PC-3 (cell line): ENCODE measurements around the gene MRPL28. TPM values are rescaled to one million over a fixed set of nuclear protein-coding genes. Genes with fewer than 3 reads are reported as not detected.
A peak's percentile ranks its signal among the peaks of the same experiment; 100 is the strongest.

Experiments used
- ATAC-seq: fragments of 200-7000 bp; cut with Tn5 transposase; 2 replicates; pipeline ENCODE4 v1.9.1; 2020; ENCODE audit warnings: mild to moderate bottlenecking, moderate library complexity
- BruUV-seq: library from RNA; stranded (reverse); fragments of 400-500 nt; replicated peaks from 2 replicates; lab custom pipeline; 2021; lab: Mats Ljungman, UMichigan
- CTCF ChIA-PET: fragments of 300-600 bp; sonication (Branson Sonifier 250); formaldehyde crosslinking; loops from one replicate; lab custom pipeline; 2022; ENCODE audit warnings: antibody characterized with exemption; lab: Charles Lee
- POLR2A ChIA-PET: fragments of 300-600 bp; sonication (Branson Sonifier 250); formaldehyde crosslinking; loops from one replicate; lab custom pipeline; 2022; ENCODE audit warnings: antibody characterized with exemption; ENCODE audit not compliant: unreplicated experiment; lab: Charles Lee
- DNase-seq: peaks from one replicate; pipeline ENCODE4 v3.0.0-alpha.2; 2015
- H2AFZ ChIP-seq: fragments of 300-600 bp; sonication (generic); 2 replicates; pipeline ENCODE4 v1.6.0; 2016; ENCODE audit warnings: antibody characterized with exemption, low read length
- H3F3A ChIP-seq: fragments of 300-600 bp; sonication (generic); one replicate; pipeline ENCODE4 v1.6.0; 2017; ENCODE audit warnings: antibody characterized with exemption, low read length, control low read depth, mild to moderate bottlenecking; ENCODE audit not compliant: unreplicated experiment
- H3K27ac ChIP-seq: fragments of 300-600 bp; sonication (generic); 2 replicates; pipeline ENCODE4 v1.5.1; 2016; ENCODE audit warnings: mild to moderate bottlenecking, low read length
- H3K27me3 ChIP-seq: fragments of 300-600 bp; sonication (generic); 2 replicates; pipeline ENCODE4 v1.6.1; 2016; ENCODE audit warnings: low read length, mixed read lengths
- H3K36me3 ChIP-seq: fragments of 300-600 bp; sonication (generic); 2 replicates; pipeline ENCODE4 v1.6.1; 2016; ENCODE audit warnings: low read depth, mixed run types, low read length, mixed read lengths
- H3K4me1 ChIP-seq: fragments of 300-600 bp; sonication (generic); 2 replicates; pipeline ENCODE4 v1.5.1; 2016; ENCODE audit warnings: low read length; ENCODE audit not compliant: insufficient read depth
- H3K4me2 ChIP-seq: fragments of 300-600 bp; sonication (generic); 2 replicates; pipeline ENCODE4 v1.6.0; 2016; ENCODE audit warnings: low read length
- H3K4me3 ChIP-seq: fragments of 300-600 bp; sonication (generic); 2 replicates; pipeline ENCODE4 v1.5.1; 2016; ENCODE audit warnings: mild to moderate bottlenecking, low read length, mixed read lengths
- H3K79me2 ChIP-seq: fragments of 300-600 bp; sonication (generic); 2 replicates; pipeline ENCODE4 v1.6.1; 2017; ENCODE audit warnings: low read length, mixed read lengths
- H3K9ac ChIP-seq: fragments of 300-600 bp; sonication (generic); 2 replicates; pipeline ENCODE4 v1.6.0; 2016; ENCODE audit warnings: mild to moderate bottlenecking, low read length
- H3K9me2 ChIP-seq: fragments of 300-600 bp; sonication (generic); replicated peaks from 2 replicates; pipeline ENCODE4 v1.6.1; 2016; ENCODE audit warnings: mixed run types, low read length, mixed read lengths
- H3K9me3 ChIP-seq: fragments of 300-600 bp; sonication (generic); 2 replicates; pipeline ENCODE4 v1.6.1; 2016; ENCODE audit warnings: low read length, mixed read lengths
- H4K20me1 ChIP-seq: fragments of 300-600 bp; sonication (generic); 2 replicates; pipeline ENCODE4 v1.6.1; 2016; ENCODE audit warnings: low read length, mixed read lengths
- EZH2 ChIP-seq: fragments of 300-600 bp; sonication (generic); IDR thresholded peaks from one replicate; pipeline ENCODE4 v1.6.1; 2017; ENCODE audit warnings: antibody characterized with exemption, mild to moderate bottlenecking, low read length; ENCODE audit not compliant: unreplicated experiment
- EZH2phosphoT487 ChIP-seq: fragments of 300-600 bp; sonication (generic); IDR thresholded peaks from 2 replicates; pipeline ENCODE4 v1.6.1; 2018; ENCODE audit warnings: mild to moderate bottlenecking, antibody characterized with exemption, low read length, borderline replicate concordance
- intact Hi-C: fragments of 100-400 bp; cut with micrococcal nuclease; formaldehyde crosslinking; loops from 2 replicates; pipeline ENCODE4 v1.9.0; 2023
- total RNA-seq: library from RNA; depleted of rRNA; stranded (reverse); fragments of >200 nt; gene quantifications from 2 replicates; pipeline ENCODE4 v1.2.3, GENCODE V29; 2014
- TF ChIP-seq, protein P1 (sequence below): fragments of 300-600 bp; sonication (generic); conservative IDR thresholded peaks from 2 replicates; pipeline ENCODE4 v1.5.1; 2017; ENCODE audit warnings: antibody characterized with exemption, low read depth, mild to moderate bottlenecking, low read length

The MRPL28 gene
- total RNA-seq, 1 experiment from 2014 or later, result 154 TPM

DNA sequence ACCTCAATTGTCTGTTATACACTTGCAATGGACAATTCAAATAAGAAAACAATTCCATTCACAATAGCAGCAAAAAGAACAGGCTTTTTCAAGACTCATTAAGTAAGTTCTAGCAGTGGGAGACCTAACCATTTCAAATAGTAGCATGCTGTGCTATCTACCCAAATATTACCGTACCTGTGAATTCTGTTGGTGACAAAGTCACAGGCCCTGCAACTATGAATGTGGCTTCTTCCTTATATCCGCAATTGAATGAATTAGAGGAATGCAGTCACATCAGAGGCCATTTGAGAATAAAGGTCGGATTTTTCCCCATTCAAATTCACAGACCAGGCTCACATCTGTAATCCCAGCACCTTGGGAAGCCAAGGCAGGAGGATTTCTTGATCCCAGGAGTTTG lies 25.9 kb upstream of the MRPL28 start:
- DNase-seq (no peak), ATAC-seq (no peak)
- H3K9me2 ChIP-seq, result no peaks in the 10 kb centered on the region
- H3K4me3 ChIP-seq, result peak overlapping the region; percentile 65; the same call in 1 of the 2 replicates
- H3K4me1 ChIP-seq, result peaks cover 6% of the 10 kb centered on the region
- H3K9ac ChIP-seq, result no peak overlapping the region
- intact Hi-C loops, result no loop called here
- no peak overlapping the region for H3K27ac ChIP-seq
- H3K4me2 ChIP-seq, result peak overlapping the region; percentile 91
- no TSS peak for BruUV-seq
- POLR2A ChIA-PET, result no interaction called here
- no peaks in the 10 kb centered on the region for H3F3A ChIP-seq
- no peaks in the 10 kb centered on the region for H3K9me3 ChIP-seq
- CTCF ChIA-PET, result no interaction called here
- no peaks in the 10 kb centered on the region for H4K20me1 ChIP-seq
- H3K36me3 ChIP-seq, result no peaks in the 10 kb centered on the region
- no peaks in the 10 kb centered on the region for H3K27me3 ChIP-seq
- H3K79me2 ChIP-seq, result peaks cover 4% of the 10 kb centered on the region; the same call in 1 of the 2 replicates
- TF ChIP-seq EZH2 (no peak), EZH2phosphoT487 (no peak)
- TF ChIP-seq, protein P1, sequence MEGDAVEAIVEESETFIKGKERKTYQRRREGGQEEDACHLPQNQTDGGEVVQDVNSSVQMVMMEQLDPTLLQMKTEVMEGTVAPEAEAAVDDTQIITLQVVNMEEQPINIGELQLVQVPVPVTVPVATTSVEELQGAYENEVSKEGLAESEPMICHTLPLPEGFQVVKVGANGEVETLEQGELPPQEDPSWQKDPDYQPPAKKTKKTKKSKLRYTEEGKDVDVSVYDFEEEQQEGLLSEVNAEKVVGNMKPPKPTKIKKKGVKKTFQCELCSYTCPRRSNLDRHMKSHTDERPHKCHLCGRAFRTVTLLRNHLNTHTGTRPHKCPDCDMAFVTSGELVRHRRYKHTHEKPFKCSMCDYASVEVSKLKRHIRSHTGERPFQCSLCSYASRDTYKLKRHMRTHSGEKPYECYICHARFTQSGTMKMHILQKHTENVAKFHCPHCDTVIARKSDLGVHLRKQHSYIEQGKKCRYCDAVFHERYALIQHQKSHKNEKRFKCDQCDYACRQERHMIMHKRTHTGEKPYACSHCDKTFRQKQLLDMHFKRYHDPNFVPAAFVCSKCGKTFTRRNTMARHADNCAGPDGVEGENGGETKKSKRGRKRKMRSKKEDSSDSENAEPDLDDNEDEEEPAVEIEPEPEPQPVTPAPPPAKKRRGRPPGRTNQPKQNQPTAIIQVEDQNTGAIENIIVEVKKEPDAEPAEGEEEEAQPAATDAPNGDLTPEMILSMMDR, result no peak
- peak overlapping the region; percentile 74; the same call in 1 of the 2 replicates for H2AFZ ChIP-seq

- ChIA-PET POLR2A (no interaction called here), CTCF (interaction anchor here (0.6 kb wide), 1 partner anchor 9 kb away, joined by 4 read pairs; no protein-coding TSS in a partner anchor)
- Histone ChIP-seq H3K79me2 (no peaks in the 10 kb centered on the region), H3K9ac (no peak overlapping the region), H3K27ac (no peak overlapping the region), H3K4me2 (no peak overlapping the region), H3K36me3 (no peaks in the 10 kb centered on the region), H4K20me1 (no peaks in the 10 kb centered on the region), H3F3A (no peaks in the 10 kb centered on the region), H3K9me2 (no peaks in the 10 kb centered on the region), H3K4me3 (no peak overlapping the region), H3K27me3 (no peaks in the 10 kb centered on the region), H2AFZ (no peak overlapping the region), H3K4me1 (no peaks in the 10 kb centered on the region; the same call in 1 of the 2 replicates), H3K9me3 (no peaks in the 10 kb centered on the region)
- no TSS peak for BruUV-seq
- TF ChIP-seq EZH2phosphoT487 (no peak), EZH2 (no peak)
- TF ChIP-seq, protein P1, result no peak
- no peak for DNase-seq
- no peak for ATAC-seq
- intact Hi-C loops, result no loop called here
Measured at GRCh38 chr16:392450-393030, 22.2 kb upstream of the MRPL28 start.

DNA sequence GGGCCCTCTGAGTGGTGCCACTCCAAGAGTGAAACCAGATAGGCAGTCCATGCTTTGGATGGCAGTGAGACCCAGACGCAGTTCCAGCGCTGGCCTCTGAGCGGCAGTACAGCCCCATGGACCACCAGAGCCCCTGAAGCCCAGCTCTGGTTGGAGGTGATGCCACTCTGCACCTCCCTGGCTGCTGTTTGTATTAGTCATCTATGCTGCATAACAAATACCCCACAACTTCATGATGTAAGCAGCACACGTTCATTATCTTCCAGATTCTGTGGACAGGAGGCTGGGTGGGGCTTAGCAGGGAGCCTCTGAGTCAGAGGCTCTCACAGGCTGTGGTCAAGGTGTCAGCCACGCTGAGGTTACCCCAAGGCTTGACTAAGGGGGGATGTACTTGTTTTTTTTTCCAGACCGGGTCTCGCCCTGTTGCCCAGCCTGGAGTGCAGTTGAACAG lies 21.6 kb upstream of the MRPL28 start:
- no peaks in the 10 kb centered on the region for H3K79me2 ChIP-seq
- no peaks in the 10 kb centered on the region for H3K27me3 ChIP-seq
- BruUV-seq, result no TSS peak
- TF ChIP-seq, protein P1, result peak; percentile 78
- no peak for TF ChIP-seq EZH2
- intact Hi-C loops, result no loop called here
- DNase-seq, result peak; percentile 63
- H3K9ac ChIP-seq, result no peak overlapping the region
- no peaks in the 10 kb centered on the region for H3K9me3 ChIP-seq
- peak; percentile 46 for ATAC-seq
- H3F3A ChIP-seq, result no peaks in the 10 kb centered on the region
- no peak overlapping the region for H2AFZ ChIP-seq
- ChIA-PET POLR2A (no interaction called here), CTCF (interaction anchor here (0.6 kb wide), 1 partner anchor 9 kb away, joined by 4 read pairs; no protein-coding TSS in a partner anchor)
- no peak overlapping the region for H3K4me3 ChIP-seq
- no peak overlapping the region for H3K27ac ChIP-seq
- H4K20me1 ChIP-seq, result no peaks in the 10 kb centered on the region
- no peak overlapping the region for H3K4me2 ChIP-seq
- H3K9me2 ChIP-seq, result no peaks in the 10 kb centered on the region
- H3K4me1 ChIP-seq, result no peaks in the 10 kb centered on the region; the same call in 1 of the 2 replicates
- no peaks in the 10 kb centered on the region for H3K36me3 ChIP-seq
